Measurements from ENCODE around the gene SAP30BP.

SAP30BP gene

GRCh38 chr17:75672011-75672410, 4.9 kb downstream of the SAP30BP start:
- no peak for TF ChIP-seq CTCF (IDR thresholded peaks at IDR 0.05; ENCODE audit: borderline replicate concordance, insufficient read depth, low read depth, low read length)

GRCh38 chr17:75673487-75673886, 6.3 kb downstream of the SAP30BP start:
- H3K4me3 ChIP-seq (ENCODE audit: low read depth, low read length), result no peak overlapping the region
- TF ChIP-seq CTCF (IDR thresholded peaks at IDR 0.05; ENCODE audit: borderline replicate concordance, insufficient read depth, low read depth, low read length), result no peak

More at GRCh38 chr17:75672011-75672410, 4.9 kb downstream of the SAP30BP start:
- no peak overlapping the region for H3K4me3 ChIP-seq (ENCODE audit: low read depth, low read length)

GRCh38 chr17:75676461-75676860, 9.3 kb downstream of the SAP30BP start:
- no peak for TF ChIP-seq CTCF (IDR thresholded peaks at IDR 0.05; ENCODE audit: borderline replicate concordance, insufficient read depth, low read depth, low read length)
- H3K4me3 ChIP-seq (ENCODE audit: low read depth, low read length), result no peak overlapping the region

- no peak for TF ChIP-seq CTCF (IDR thresholded peaks at IDR 0.05; ENCODE audit: borderline replicate concordance, insufficient read depth, low read depth, low read length)
- H3K4me3 ChIP-seq (ENCODE audit: low read depth, low read length), result no peak overlapping the region
Measured at GRCh38 chr17:75679706-75680211, 12.6 kb downstream of the SAP30BP start.

- H3K4me3 ChIP-seq (ENCODE audit: low read depth, low read length), result no peak overlapping the region
- TF ChIP-seq CTCF (IDR thresholded peaks at IDR 0.05; ENCODE audit: borderline replicate concordance, insufficient read depth, low read depth, low read length), result no peak
Measured at GRCh38 chr17:75680431-75680830, 13.3 kb downstream of the SAP30BP start.

GRCh38 chr17:75681289-75681688, 14.2 kb downstream of the SAP30BP start:
- TF ChIP-seq CTCF (IDR thresholded peaks at IDR 0.05; ENCODE audit: borderline replicate concordance, insufficient read depth, low read depth, low read length), result no peak

GRCh38 chr17:75683583-75683982, 16.4 kb downstream of the SAP30BP start:
- no peak for TF ChIP-seq CTCF (IDR thresholded peaks at IDR 0.05; ENCODE audit: borderline replicate concordance, insufficient read depth, low read depth, low read length)
- no peak overlapping the region for H3K4me3 ChIP-seq (ENCODE audit: low read depth, low read length)

More at GRCh38 chr17:75681289-75681688, 14.2 kb downstream of the SAP30BP start:
- no peak overlapping the region for H3K4me3 ChIP-seq (ENCODE audit: low read depth, low read length)

Measured in GM12875 (cell line).